Gastroesophageal sphincter (tissue), 4 donors: ENCODE measurements around the gene PLEKHM2. TPM values are rescaled to one million over a fixed set of nuclear protein-coding genes. Genes with fewer than 3 reads are reported as not detected.

Experiments
- ATAC-seq: fragments of 150-250 bp; one replicate; pipeline ENCODE4 v1.9.1; 2016; ENCODE audit warnings: mild to moderate bottlenecking, moderate library complexity
- H3K27ac ChIP-seq, 4 donors: fragments of 200-600 bp; sonication (generic) in 3 of 4; 1 replicate in 3 of 4; 2 replicates in 1 of 4; pipeline ENCODE4 v1.5.1; 2016 to 2019
- H3K27me3 ChIP-seq: fragments of 200-600 bp; sonication (generic); one replicate; pipeline ENCODE4 v1.5.1; 2019
- H3K36me3 ChIP-seq, 2 donors: fragments of 200-600 bp; sonication (generic); one replicate each; pipeline ENCODE4 v1.5.1; 2019; ENCODE audit warnings: control low read depth in 1 of 2
- H3K4me1 ChIP-seq, 3 donors: fragments of 200-600 bp; sonication (generic); 1 replicate in 2 of 3; 2 replicates in 1 of 3; pipeline ENCODE4 v1.5.1; 2016 to 2019; ENCODE audit warnings: control low read depth in 2 of 3
- H3K4me3 ChIP-seq, 2 donors: fragments of 200-600 bp; sonication (generic); one replicate each; pipeline ENCODE4 v1.5.1; 2019; ENCODE audit warnings: mild to moderate bottlenecking in 1 of 2, moderate library complexity in 1 of 2
- H3K9me3 ChIP-seq, 3 donors: fragments of 200-600 bp; sonication (generic); one replicate each; pipeline ENCODE4 v1.5.1; 2017 to 2019; ENCODE audit warnings: control low read depth in 2 of 3
- EP300 ChIP-seq: sonication (generic); formaldehyde crosslinking; IDR thresholded peaks from one replicate; pipeline ENCODE4 v1.6.1; 2017; ENCODE audit warnings: antibody characterized with exemption, mild to moderate bottlenecking
- POLR2A ChIP-seq, 2 donors: fragments of 450-650 bp; IDR thresholded peaks; one replicate each; pipeline ENCODE4 v1.6.1; 2017; ENCODE audit warnings: antibody characterized with exemption in 2 of 2, mild to moderate bottlenecking in 2 of 2, moderate library complexity in 1 of 2
- POLR2AphosphoS5 ChIP-seq: sonication (generic); formaldehyde crosslinking; IDR thresholded peaks from one replicate; pipeline ENCODE4 v1.6.1; 2017; ENCODE audit warnings: antibody characterized with exemption
- WGBS, 2 donors: methylation state at CpG; one replicate each; pipeline ENCODE4 v1.1.5; 2018; ENCODE audit warnings: low coverage in 1 of 2; 5-methylcytosine and 5-hydroxymethylcytosine counted together
- total RNA-seq, 4 donors: library from RNA; depleted of rRNA; stranded (reverse); fragments of >200 nt; gene quantifications; one replicate each; pipeline ENCODE4 v1.1.0, GENCODE V29; 2016
- TF ChIP-seq, protein P1 (sequence below), 4 experiments: fragments of 200-600 bp in 2 of 4; fragments of 450-650 bp in 2 of 4; sonication (generic) in 1 of 4; IDR thresholded peaks; one replicate each; pipeline ENCODE4 v1.5.1; 2017 to 2019; ENCODE audit warnings: antibody characterized with exemption in 4 of 4, mild to moderate bottlenecking in 2 of 4, moderate library complexity in 2 of 4

Gene PLEKHM2
- total RNA-seq, 4 donors from 2014 or later = 32.1 to 65.2 (median 41.8) TPM

DNA sequence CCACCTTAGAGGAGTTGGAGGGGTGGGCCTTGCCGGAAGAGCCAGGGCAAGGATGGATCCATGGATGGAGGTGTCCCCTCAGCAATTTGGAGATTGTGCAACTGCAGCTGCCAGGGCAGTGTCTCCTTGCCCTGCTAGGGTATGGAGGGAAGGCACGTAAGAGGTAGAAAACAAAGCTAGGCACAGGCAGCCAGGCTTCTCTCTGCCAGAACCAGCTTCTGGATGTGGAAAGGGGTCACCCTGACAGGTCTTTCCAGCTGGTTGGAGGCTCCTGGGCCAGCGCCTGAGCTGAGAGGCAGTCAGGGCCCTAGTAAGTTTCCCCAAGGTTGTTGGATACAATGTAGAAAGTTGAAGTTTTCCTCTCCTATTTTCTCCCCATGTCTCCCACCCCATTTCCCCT, 36.7 kb downstream of the PLEKHM2 start:
- Histone ChIP-seq H3K9me3 (no peaks in the 10 kb centered on the region), H3K27ac (no peak overlapping the region), H3K4me3 (no peak overlapping the region), H3K4me1 (peaks cover 0 to 24% (median 0%) of the 10 kb centered on the region in 3 donors), H3K36me3 (peaks cover 0 to 98% of the 10 kb centered on the region in 2 donors), H3K27me3 (no peaks in the 10 kb centered on the region)
- ATAC-seq = no peak
- no peak for TF ChIP-seq POLR2AphosphoS5
- TF ChIP-seq POLR2A (IDR thresholded peaks at IDR 0.05) = no peak
- no peak for TF ChIP-seq EP300
- TF ChIP-seq, protein P1, sequence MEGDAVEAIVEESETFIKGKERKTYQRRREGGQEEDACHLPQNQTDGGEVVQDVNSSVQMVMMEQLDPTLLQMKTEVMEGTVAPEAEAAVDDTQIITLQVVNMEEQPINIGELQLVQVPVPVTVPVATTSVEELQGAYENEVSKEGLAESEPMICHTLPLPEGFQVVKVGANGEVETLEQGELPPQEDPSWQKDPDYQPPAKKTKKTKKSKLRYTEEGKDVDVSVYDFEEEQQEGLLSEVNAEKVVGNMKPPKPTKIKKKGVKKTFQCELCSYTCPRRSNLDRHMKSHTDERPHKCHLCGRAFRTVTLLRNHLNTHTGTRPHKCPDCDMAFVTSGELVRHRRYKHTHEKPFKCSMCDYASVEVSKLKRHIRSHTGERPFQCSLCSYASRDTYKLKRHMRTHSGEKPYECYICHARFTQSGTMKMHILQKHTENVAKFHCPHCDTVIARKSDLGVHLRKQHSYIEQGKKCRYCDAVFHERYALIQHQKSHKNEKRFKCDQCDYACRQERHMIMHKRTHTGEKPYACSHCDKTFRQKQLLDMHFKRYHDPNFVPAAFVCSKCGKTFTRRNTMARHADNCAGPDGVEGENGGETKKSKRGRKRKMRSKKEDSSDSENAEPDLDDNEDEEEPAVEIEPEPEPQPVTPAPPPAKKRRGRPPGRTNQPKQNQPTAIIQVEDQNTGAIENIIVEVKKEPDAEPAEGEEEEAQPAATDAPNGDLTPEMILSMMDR (IDR thresholded peaks at IDR 0.05) = no peak
- 97% methylated on average over 3 of the region's 3 CpGs; no CpG with 5 or more reads in 1 of the 2 donors for WGBS, 2 donors

GRCh38 chr1:15722411-15722810, 38.3 kb downstream of the PLEKHM2 start:
- Histone ChIP-seq H3K27me3 (no peaks in the 10 kb centered on the region), H3K9me3 (no peaks in the 10 kb centered on the region), H3K4me3 (no peak overlapping the region), H3K36me3 (peaks cover 0 to 98% of the 10 kb centered on the region in 2 donors), H3K27ac (no peak overlapping the region), H3K4me1 (peaks cover 0 to 14% (median 0%) of the 10 kb centered on the region in 3 donors)
- ATAC-seq = no peak
- 60 to 89% methylated on average over 1 to 4 of the region's 4 CpGs for whole genome bisulfite sequencing, 2 donors
- TF ChIP-seq POLR2AphosphoS5 (no peak), EP300 (no peak), POLR2A (IDR thresholded peaks at IDR 0.05) (no peak)
- TF ChIP-seq, protein P1 (IDR thresholded peaks at IDR 0.05) = no peak

GRCh38 chr1:15722836-15723532, 38.9 kb downstream of the PLEKHM2 start:
- H3K4me3 ChIP-seq = no peak overlapping the region
- no peak overlapping the region for H3K27ac ChIP-seq
- H3K9me3 ChIP-seq = no peaks in the 10 kb centered on the region
- TF ChIP-seq POLR2A (IDR thresholded peaks at IDR 0.05) (no peak), POLR2AphosphoS5 (no peak), EP300 (no peak)
- TF ChIP-seq, protein P1 (IDR thresholded peaks at IDR 0.05) = no peak
- H3K36me3 ChIP-seq = peaks cover 0 to 98% of the 10 kb centered on the region in 2 donors
- H3K4me1 ChIP-seq = peaks cover 0 to 8% (median 0%) of the 10 kb centered on the region in 3 donors
- WGBS, 2 donors = 72 to 75% methylated on average over 4 to 7 of the region's 13 CpGs
- ATAC-seq = no peak
- no peaks in the 10 kb centered on the region for H3K27me3 ChIP-seq

- H3K27me3 ChIP-seq = no peaks in the 10 kb centered on the region
- H3K9me3 ChIP-seq = no peaks in the 10 kb centered on the region
- 82 to 87% methylated on average over 2 to 4 of the region's 20 CpGs for WGBS, 2 donors
- H3K27ac ChIP-seq = no peak overlapping the region
- no peak for ATAC-seq
- TF ChIP-seq POLR2AphosphoS5 (no peak), POLR2A (IDR thresholded peaks at IDR 0.05) (no peak)
- TF ChIP-seq, protein P1 (IDR thresholded peaks at IDR 0.05) = no peak
- H3K4me1 ChIP-seq = peaks cover 0 to under 1% (median 0%) of the 10 kb centered on the region in 3 donors
- peaks cover 0 to 98% of the 10 kb centered on the region in 2 donors for H3K36me3 ChIP-seq
- H3K4me3 ChIP-seq = no peak overlapping the region
Measured at GRCh38 chr1:15723631-15724246, 39.6 kb downstream of the PLEKHM2 start.
